Measurements from ENCODE around the gene ITPRIP. TPM values are rescaled to one million over a fixed set of nuclear protein-coding genes. Genes with fewer than 3 reads are reported as not detected.

ITPRIP gene
- polyA plus RNA-seq, 1 of the 3 experiments (the other 2 are of a cell fraction) = 22.1 TPM

GRCh38 chr10:104337985-104338735 lies at the start of gene ITPRIP (continued):
- no peak for TF ChIP-seq FOXJ3 (CRISPR knock-in tag; IDR thresholded peaks at IDR 0.05)
- no peak for TF ChIP-seq REST (IDR thresholded peaks at IDR 0.05; ENCODE audit: low read depth, low read length)
- peak; percentile 73; the same call in 1 of the 2 replicates for TF ChIP-seq SIN3A (IDR thresholded peaks at IDR 0.05; ENCODE audit: borderline replicate concordance, low read depth, low read length)
- TF ChIP-seq, protein P1, sequence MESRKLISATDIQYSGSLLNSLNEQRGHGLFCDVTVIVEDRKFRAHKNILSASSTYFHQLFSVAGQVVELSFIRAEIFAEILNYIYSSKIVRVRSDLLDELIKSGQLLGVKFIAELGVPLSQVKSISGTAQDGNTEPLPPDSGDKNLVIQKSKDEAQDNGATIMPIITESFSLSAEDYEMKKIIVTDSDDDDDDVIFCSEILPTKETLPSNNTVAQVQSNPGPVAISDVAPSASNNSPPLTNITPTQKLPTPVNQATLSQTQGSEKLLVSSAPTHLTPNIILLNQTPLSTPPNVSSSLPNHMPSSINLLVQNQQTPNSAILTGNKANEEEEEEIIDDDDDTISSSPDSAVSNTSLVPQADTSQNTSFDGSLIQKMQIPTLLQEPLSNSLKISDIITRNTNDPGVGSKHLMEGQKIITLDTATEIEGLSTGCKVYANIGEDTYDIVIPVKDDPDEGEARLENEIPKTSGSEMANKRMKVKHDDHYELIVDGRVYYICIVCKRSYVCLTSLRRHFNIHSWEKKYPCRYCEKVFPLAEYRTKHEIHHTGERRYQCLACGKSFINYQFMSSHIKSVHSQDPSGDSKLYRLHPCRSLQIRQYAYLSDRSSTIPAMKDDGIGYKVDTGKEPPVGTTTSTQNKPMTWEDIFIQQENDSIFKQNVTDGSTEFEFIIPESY (IDR thresholded peaks at IDR 0.05; ENCODE audit: borderline replicate concordance, low read depth) = no peak
- TF ChIP-seq SMC3 (IDR thresholded peaks at IDR 0.05; ENCODE audit: low read depth, low read length) = no peak

GRCh38 chr10:104387130-104387888 lies 49.0 kb upstream of the ITPRIP start:
- no peak overlapping the region for H2AFZ ChIP-seq (ENCODE audit: low read depth)
- H3K4me1 ChIP-seq (ENCODE audit: control insufficient read depth in 1 of 2, insufficient read depth in 2 of 2, low read depth in 1 of 2, low read length in 1 of 2) = no peaks in the 10 kb centered on the region; a peak in 2 of 4 replicates
- ChIA-PET CTCF (interaction anchor here (0.7 to 1.3 kb wide), 5 partner anchors 9 to 37 kb away, joined by 3 to 6 read pairs (median 4); no protein-coding TSS in a partner anchor), POLR2A (no interaction called here)
- H3K36me3 ChIP-seq (replicated peaks in 1 of 2; ENCODE audit: control insufficient read depth in 1 of 2, insufficient read depth in 2 of 2, low read length in 1 of 2) = no peaks in the 10 kb centered on the region
- no peaks in the 10 kb centered on the region for H3K9me2 ChIP-seq
- H3K27ac ChIP-seq (ENCODE audit: low read depth in 2 of 2, low read length in 1 of 2) = no peak overlapping the region
- H3F3A ChIP-seq (replicated peaks; ENCODE audit: insufficient read depth) = no peaks in the 10 kb centered on the region
- DNase-seq = no peak
- no peaks in the 10 kb centered on the region for H3K27me3 ChIP-seq (ENCODE audit: insufficient read depth)
- TF ChIP-seq USF1 (IDR thresholded peaks at IDR 0.05; ENCODE audit: borderline replicate concordance, low read depth) (peak; percentile 48; the same call in 1 of the 2 replicates), NFIC (IDR thresholded peaks at IDR 0.05; ENCODE audit: borderline replicate concordance) (no peak)
- no peaks in the 10 kb centered on the region for H3K79me2 ChIP-seq (ENCODE audit: insufficient read depth)
- H3K9ac ChIP-seq = no peak overlapping the region
- no peaks in the 10 kb centered on the region for H3K9me3 ChIP-seq
- no peak overlapping the region for H3K4me3 ChIP-seq (ENCODE audit: low read depth in 2 of 2, low read length in 1 of 2)
- H3K4me2 ChIP-seq = no peak overlapping the region
- 51% methylated on average over 6 of the region's 6 CpGs for WGBS (ENCODE audit: low lambda C conversion rate)
- no peaks in the 10 kb centered on the region for H4K20me1 ChIP-seq (ENCODE audit: insufficient read depth)

All from SK-N-SH (cell line).